Measurements from ENCODE around the gene UQCC2. TPM values are rescaled to one million over a fixed set of nuclear protein-coding genes. Genes with fewer than 3 reads are reported as not detected.
A peak's percentile ranks its signal among the peaks of the same experiment; 100 is the strongest.

Gene UQCC2
- total RNA-seq, 4 donors from 2014 or later = 4.6 to 19.6 (median 6.9) TPM

- H3K4me1 ChIP-seq = peaks cover 0 to 18% (median 0%) of the 10 kb centered on the region in 4 donors
- no peak overlapping the region for H3K27ac ChIP-seq
- no peaks in the 10 kb centered on the region for H3K36me3 ChIP-seq
- no peaks in the 10 kb centered on the region for H3K27me3 ChIP-seq
- DNase-seq = no peak
- no peaks in the 10 kb centered on the region for H3K9me3 ChIP-seq
- H3K4me3 ChIP-seq = no peak overlapping the region
- TF ChIP-seq CTCF (IDR thresholded peaks at IDR 0.05) (no peak), POLR2A (IDR thresholded peaks at IDR 0.05) (no peak)
Measured at GRCh38 chr6:33742092-33742491, 30.6 kb upstream of the UQCC2 start.

- peaks cover 0 to 18% (median 0%) of the 10 kb centered on the region in 4 donors for H3K4me1 ChIP-seq
- H3K27me3 ChIP-seq = no peaks in the 10 kb centered on the region
- no peaks in the 10 kb centered on the region for H3K9me3 ChIP-seq
- H3K27ac ChIP-seq = no peak overlapping the region
- TF ChIP-seq CTCF (IDR thresholded peaks at IDR 0.05) (no peak), POLR2A (IDR thresholded peaks at IDR 0.05) (no peak)
- no peak for DNase-seq
- no peak overlapping the region for H3K4me3 ChIP-seq
- no peaks in the 10 kb centered on the region for H3K36me3 ChIP-seq
Measured at GRCh38 chr6:33740794-33741193, 29.3 kb upstream of the UQCC2 start.

GRCh38 chr6:33740204-33740608, 28.7 kb upstream of the UQCC2 start:
- Histone ChIP-seq H3K4me3 (no peak overlapping the region), H3K4me1 (peaks cover 0 to 13% (median 0%) of the 10 kb centered on the region in 4 donors), H3K9me3 (no peaks in the 10 kb centered on the region), H3K27ac (peak overlapping the region in 1 of 4 donors; percentile 9), H3K27me3 (no peaks in the 10 kb centered on the region), H3K36me3 (no peaks in the 10 kb centered on the region)
- no peak for DNase-seq
- no peak for TF ChIP-seq CTCF (IDR thresholded peaks at IDR 0.05)
- TF ChIP-seq POLR2A (IDR thresholded peaks at IDR 0.05) = no peak

- H3K4me1 ChIP-seq = peaks cover 0 to 7% (median 0%) of the 10 kb centered on the region in 4 donors
- peak overlapping the region in 1 of 4 donors; percentile 9 for H3K27ac ChIP-seq
- no peak for TF ChIP-seq POLR2A (IDR thresholded peaks at IDR 0.05)
- no peak for TF ChIP-seq CTCF (IDR thresholded peaks at IDR 0.05)
- no peaks in the 10 kb centered on the region for H3K9me3 ChIP-seq
- H3K4me3 ChIP-seq = no peak overlapping the region
- no peaks in the 10 kb centered on the region for H3K27me3 ChIP-seq
- peak in 1 of 3 donors; percentile 59 for DNase-seq
- H3K36me3 ChIP-seq = no peaks in the 10 kb centered on the region
Measured at GRCh38 chr6:33739571-33739970, 28.1 kb upstream of the UQCC2 start.

- H3K36me3 ChIP-seq = no peaks in the 10 kb centered on the region
- no peak for DNase-seq
- H3K27me3 ChIP-seq = no peaks in the 10 kb centered on the region
- TF ChIP-seq CTCF (IDR thresholded peaks at IDR 0.05) = no peak
- TF ChIP-seq POLR2A (IDR thresholded peaks at IDR 0.05) = no peak
- H3K27ac ChIP-seq = no peak overlapping the region
- no peak overlapping the region for H3K4me3 ChIP-seq
- peaks cover 0 to under 1% (median 0%) of the 10 kb centered on the region in 4 donors for H3K4me1 ChIP-seq
- no peaks in the 10 kb centered on the region for H3K9me3 ChIP-seq
Measured at GRCh38 chr6:33738879-33739278, 27.4 kb upstream of the UQCC2 start.

- TF ChIP-seq CTCF (IDR thresholded peaks at IDR 0.05) = no peak
- TF ChIP-seq POLR2A (IDR thresholded peaks at IDR 0.05) = no peak
- Histone ChIP-seq H3K27me3 (no peaks in the 10 kb centered on the region), H3K9me3 (no peaks in the 10 kb centered on the region), H3K4me3 (no peak overlapping the region), H3K4me1 (no peaks in the 10 kb centered on the region), H3K27ac (no peak overlapping the region), H3K36me3 (no peaks in the 10 kb centered on the region)
- DNase-seq = no peak
Measured at GRCh38 chr6:33738153-33738552, 26.7 kb upstream of the UQCC2 start.
